Activated T-cell treated with anti-CD3 and anti-CD28 coated beads, Interleukin-2, amount 50 U/mL, for 72 hours (primary cell): Measurements from ENCODE around the gene RAF1. TPM values are rescaled to one million over a fixed set of nuclear protein-coding genes. Genes with fewer than 3 reads are reported as not detected.
A peak's percentile ranks its signal among the peaks of the same experiment; 100 is the strongest.
"Not testable (repeated sequence)": the region's sequence is repeated elsewhere in the genome, so short reads cannot be mapped to it uniquely, and the experiment has no call there.

Experiments
- ATAC-seq, 2 donors: fragments of 150-1000 bp; cut with Tn5 transposase; replicated peaks in 1 of 2; 2 replicates each; pipeline ENCODE4 v1.10.0; 2021; ENCODE audit warnings: moderate library complexity in 2 of 2, mild to moderate bottlenecking in 1 of 2
- DNase-seq, 2 donors: peaks; one replicate each; pipeline ENCODE4 v3.0.0; 2021 to 2022; ENCODE audit warnings: mixed read lengths in 1 of 2
- H3K27ac Mint-ChIP-seq: one replicate; pipeline ENCODE4 v1.8.0; 2022; ENCODE audit warnings: mild to moderate bottlenecking, moderate library complexity, mixed read lengths
- H3K27me3 Mint-ChIP-seq: one replicate; pipeline ENCODE4 v1.8.0; 2022; ENCODE audit warnings: low read depth, mixed read lengths
- H3K36me3 Mint-ChIP-seq, 2 donors: one replicate each; pipeline ENCODE4 v1.8.0; 2022; ENCODE audit warnings: mixed read lengths in 2 of 2, mild to moderate bottlenecking in 1 of 2; ENCODE audit not compliant: insufficient read depth in 2 of 2
- H3K4me1 Mint-ChIP-seq: one replicate; pipeline ENCODE4 v1.8.0; 2022; ENCODE audit warnings: low read depth, mixed read lengths
- H3K4me3 Mint-ChIP-seq, 2 donors: one replicate each; pipeline ENCODE4 v1.8.0; 2022; ENCODE audit warnings: mild to moderate bottlenecking in 2 of 2, mixed read lengths in 2 of 2, moderate library complexity in 2 of 2
- H3K9me3 Mint-ChIP-seq, 2 donors: one replicate each; pipeline ENCODE4 v1.8.0; 2022; ENCODE audit warnings: mixed read lengths in 2 of 2
- total RNA-seq, 2 donors: library from RNA; stranded (reverse); gene quantifications; one replicate each; pipeline ENCODE4 v1.2.3, GENCODE V29; 2022

Gene RAF1
- total RNA-seq, 2 donors from 2014 or later, result 74.5 to 76.3 TPM

GRCh38 chr3:12663401-12663935, 449 bp downstream of the RAF1 start:
- Mint-ChIP-seq H3K27ac (peak overlapping the region; percentile 99), H3K4me1 (peaks cover 37% of the 10 kb centered on the region), H3K9me3 (no peaks in the 10 kb centered on the region), H3K27me3 (no peaks in the 10 kb centered on the region), H3K4me3 (peak overlapping the region; percentile 89 to 90), H3K36me3 (peaks cover 5 to 9% of the 10 kb centered on the region in 2 donors)
- ATAC-seq (peak; percentile 62 to 74), DNase-seq (peak; percentile 27 to 72)

GRCh38 chr3:12662593-12663400, 1.1 kb downstream of the RAF1 start:
- DNase-seq, result peak; percentile 22 to 40
- Mint-ChIP-seq H3K4me3 (peak overlapping the region; percentile 89 to 90), H3K4me1 (peaks cover 43% of the 10 kb centered on the region), H3K27ac (peak overlapping the region; percentile 67), H3K27me3 (no peaks in the 10 kb centered on the region), H3K36me3 (peaks cover 5 to 9% of the 10 kb centered on the region in 2 donors), H3K9me3 (no peaks in the 10 kb centered on the region)
- ATAC-seq, result peak; percentile 14 to 18

- ATAC-seq (no peak), DNase-seq (no peak)
- peaks cover 49% of the 10 kb centered on the region for H3K4me1 Mint-ChIP-seq
- H3K27ac Mint-ChIP-seq, result peak overlapping the region; percentile 67
- no peaks in the 10 kb centered on the region for H3K27me3 Mint-ChIP-seq
- peaks cover 5 to 9% of the 10 kb centered on the region in 2 donors for H3K36me3 Mint-ChIP-seq
- H3K9me3 Mint-ChIP-seq, result no peaks in the 10 kb centered on the region
- H3K4me3 Mint-ChIP-seq, result peak overlapping the region; percentile 89 to 90
These were observed 1.9 kb downstream of the RAF1 start for GRCh38 chr3:12661926-12662592.

- not testable (repeated sequence) for DNase-seq, H3K27me3 Mint-ChIP-seq, ATAC-seq, H3K27ac Mint-ChIP-seq, H3K36me3 Mint-ChIP-seq, H3K9me3 Mint-ChIP-seq
- Mint-ChIP-seq H3K4me1 (peaks cover 56% of the 10 kb centered on the region), H3K4me3 (peak overlapping the region; percentile 32 to 48)
These were observed 2.5 kb downstream of the RAF1 start for GRCh38 chr3:12661375-12661774.

GRCh38 chr3:12660196-12660595, 3.7 kb downstream of the RAF1 start:
- H3K9me3 Mint-ChIP-seq, result no peaks in the 10 kb centered on the region
- H3K36me3 Mint-ChIP-seq, result peaks cover 5 to 9% of the 10 kb centered on the region in 2 donors
- no peak overlapping the region for H3K27ac Mint-ChIP-seq
- H3K27me3 Mint-ChIP-seq, result no peaks in the 10 kb centered on the region
- peak overlapping the region; percentile 1 to 42 for H3K4me3 Mint-ChIP-seq
- no peak for DNase-seq
- no peak for ATAC-seq
- H3K4me1 Mint-ChIP-seq, result peaks cover 67% of the 10 kb centered on the region

GRCh38 chr3:12659316-12660015, 4.5 kb downstream of the RAF1 start:
- Mint-ChIP-seq H3K9me3 (no peaks in the 10 kb centered on the region), H3K27ac (peak overlapping the region; percentile 86), H3K4me1 (peaks cover 67% of the 10 kb centered on the region), H3K27me3 (no peaks in the 10 kb centered on the region), H3K36me3 (peaks cover 5 to 9% of the 10 kb centered on the region in 2 donors), H3K4me3 (peak overlapping the region; percentile 11 to 58)
- no peak for DNase-seq
- no peak for ATAC-seq

- H3K4me1 Mint-ChIP-seq, result peaks cover 67% of the 10 kb centered on the region
- peaks cover 5 to 6% of the 10 kb centered on the region in 2 donors for H3K36me3 Mint-ChIP-seq
- ATAC-seq, result peak in 1 of 2 donors; percentile 11
- DNase-seq, result no peak
- H3K27ac Mint-ChIP-seq, result peak overlapping the region; percentile 89
- no peaks in the 10 kb centered on the region for H3K9me3 Mint-ChIP-seq
- H3K4me3 Mint-ChIP-seq, result peak overlapping the region; percentile 15 to 73
- no peaks in the 10 kb centered on the region for H3K27me3 Mint-ChIP-seq
These were observed 5.3 kb downstream of the RAF1 start for GRCh38 chr3:12658593-12659058.

- DNase-seq, result no peak
- H3K36me3 Mint-ChIP-seq, result no peaks in the 10 kb centered on the region
- ATAC-seq, result no peak
- no peaks in the 10 kb centered on the region for H3K27me3 Mint-ChIP-seq
- peaks cover 67% of the 10 kb centered on the region for H3K4me1 Mint-ChIP-seq
- no peak overlapping the region for H3K4me3 Mint-ChIP-seq
- no peak overlapping the region for H3K27ac Mint-ChIP-seq
- no peaks in the 10 kb centered on the region for H3K9me3 Mint-ChIP-seq
These were observed 7.1 kb downstream of the RAF1 start for GRCh38 chr3:12656850-12657249.

- H3K4me1 Mint-ChIP-seq, result peaks cover 69% of the 10 kb centered on the region
- H3K9me3 Mint-ChIP-seq, result no peaks in the 10 kb centered on the region
- peak in 1 of 2 donors; percentile 25 for ATAC-seq
These were observed 7.7 kb downstream of the RAF1 start for GRCh38 chr3:12656193-12656592.

GRCh38 chr3:12655701-12656100, 8.2 kb downstream of the RAF1 start:
- ATAC-seq, result peak; percentile 39 to 46
- H3K27me3 Mint-ChIP-seq, result no peaks in the 10 kb centered on the region
- H3K9me3 Mint-ChIP-seq, result no peaks in the 10 kb centered on the region
- H3K4me3 Mint-ChIP-seq, result no peak overlapping the region
- no peak overlapping the region for H3K27ac Mint-ChIP-seq
- peaks cover 0 to 3% of the 10 kb centered on the region in 2 donors for H3K36me3 Mint-ChIP-seq
- DNase-seq, result no peak
- peaks cover 65% of the 10 kb centered on the region for H3K4me1 Mint-ChIP-seq

More at GRCh38 chr3:12656193-12656592, 7.7 kb downstream of the RAF1 start:
- no peak for DNase-seq
- peak overlapping the region in 1 of 2 donors; percentile 28 for H3K4me3 Mint-ChIP-seq
- H3K27me3 Mint-ChIP-seq, result no peaks in the 10 kb centered on the region
- peak overlapping the region; percentile 86 for H3K27ac Mint-ChIP-seq
- H3K36me3 Mint-ChIP-seq, result peaks cover 0 to 3% of the 10 kb centered on the region in 2 donors

GRCh38 chr3:12653747-12654146, 10.2 kb downstream of the RAF1 start:
- DNase-seq (no peak), ATAC-seq (no peak)
- Mint-ChIP-seq H3K27ac (no peak overlapping the region), H3K9me3 (no peaks in the 10 kb centered on the region), H3K4me1 (peaks cover 63% of the 10 kb centered on the region), H3K36me3 (peaks cover 0 to 3% of the 10 kb centered on the region in 2 donors), H3K4me3 (no peak overlapping the region), H3K27me3 (no peaks in the 10 kb centered on the region)

GRCh38 chr3:12648384-12648959, 15.4 kb downstream of the RAF1 start:
- Mint-ChIP-seq H3K27ac (no peak overlapping the region), H3K27me3 (no peaks in the 10 kb centered on the region), H3K9me3 (no peaks in the 10 kb centered on the region), H3K36me3 (peaks cover 1 to 3% of the 10 kb centered on the region in 2 donors), H3K4me3 (peak overlapping the region in 1 of 2 donors; percentile 58), H3K4me1 (peaks cover 61% of the 10 kb centered on the region)
- peak in 1 of 2 donors; percentile 13 for ATAC-seq
- no peak for DNase-seq
